ENCODE measurements around the gene KTN1.

Gene KTN1

DNA sequence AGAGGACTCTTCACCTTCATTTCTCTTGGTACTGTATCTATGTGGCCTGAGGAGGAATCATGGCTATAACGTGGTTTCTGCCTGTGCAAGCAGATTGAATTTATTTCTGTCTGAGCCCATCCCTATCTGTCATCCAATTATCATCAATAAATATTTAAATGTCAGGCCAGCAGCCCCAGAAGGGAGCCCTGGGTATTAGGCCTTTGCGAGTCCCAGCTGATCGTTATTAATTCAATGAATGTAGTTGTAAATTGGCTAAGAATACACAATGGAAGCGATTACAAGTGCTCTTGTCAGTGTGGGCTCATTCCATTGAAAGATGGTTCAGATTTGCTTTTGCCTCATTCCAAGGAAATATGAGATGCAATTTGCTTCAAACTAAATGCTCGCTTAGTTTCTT is 142.0 kb downstream of the KTN1 start:
- DNase-seq: no peak

DNA sequence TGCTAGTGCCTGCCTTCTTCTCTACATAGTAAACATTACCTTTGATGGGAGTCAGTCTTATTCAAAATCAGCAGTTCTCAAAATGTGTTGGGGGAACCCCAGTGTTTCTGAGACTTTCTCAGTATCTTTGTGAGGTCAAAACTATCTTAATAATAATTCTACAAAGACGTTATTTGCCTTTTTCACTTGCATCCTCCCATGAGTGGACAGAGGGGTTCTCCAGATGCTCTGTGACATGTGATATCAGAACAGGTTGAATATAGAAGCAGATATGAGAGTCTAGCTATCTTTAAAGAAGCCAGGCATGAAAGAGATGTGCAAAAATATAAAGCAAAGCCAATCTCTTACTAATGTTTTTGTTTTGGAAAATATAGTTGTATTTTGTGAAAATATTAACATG is 144.7 kb downstream of the KTN1 start:
- no peak for DNase-seq

DNA sequence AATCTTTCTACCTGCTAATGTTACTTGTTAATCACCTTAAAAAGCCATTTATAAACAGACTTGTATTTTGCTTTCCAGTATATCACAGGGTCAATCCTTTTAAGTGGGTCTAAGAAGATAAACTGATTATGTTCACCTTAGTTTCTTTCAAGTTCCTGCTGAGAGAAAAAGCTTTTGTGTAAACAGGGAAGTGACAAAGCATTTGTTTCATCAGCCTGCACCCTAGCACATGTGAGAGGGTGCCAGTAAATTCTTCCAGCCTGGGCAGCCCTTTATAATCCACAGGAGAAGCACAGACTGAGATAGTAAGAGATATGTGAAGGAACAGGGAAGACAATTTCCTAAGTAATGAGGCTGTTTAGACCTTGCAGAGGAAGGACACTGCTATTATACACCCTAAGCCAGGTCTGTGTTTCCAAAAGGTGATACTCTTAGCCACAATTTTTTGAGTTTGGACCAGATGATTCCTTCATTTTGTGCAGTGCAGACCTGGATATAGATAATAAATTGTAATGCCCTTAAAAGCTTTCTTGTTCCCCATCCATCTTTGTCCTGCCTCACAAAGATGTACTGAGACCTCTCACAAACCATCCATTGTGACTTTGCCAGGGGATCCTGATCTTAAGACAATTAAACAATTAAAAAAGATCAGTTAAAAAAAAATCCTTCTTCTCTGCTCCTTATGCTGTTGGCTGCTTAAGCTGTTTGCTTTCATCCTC is 150.7 kb downstream of the KTN1 start:
- DNase-seq: peak in 1 of 2 experiments; percentile 15

DNA sequence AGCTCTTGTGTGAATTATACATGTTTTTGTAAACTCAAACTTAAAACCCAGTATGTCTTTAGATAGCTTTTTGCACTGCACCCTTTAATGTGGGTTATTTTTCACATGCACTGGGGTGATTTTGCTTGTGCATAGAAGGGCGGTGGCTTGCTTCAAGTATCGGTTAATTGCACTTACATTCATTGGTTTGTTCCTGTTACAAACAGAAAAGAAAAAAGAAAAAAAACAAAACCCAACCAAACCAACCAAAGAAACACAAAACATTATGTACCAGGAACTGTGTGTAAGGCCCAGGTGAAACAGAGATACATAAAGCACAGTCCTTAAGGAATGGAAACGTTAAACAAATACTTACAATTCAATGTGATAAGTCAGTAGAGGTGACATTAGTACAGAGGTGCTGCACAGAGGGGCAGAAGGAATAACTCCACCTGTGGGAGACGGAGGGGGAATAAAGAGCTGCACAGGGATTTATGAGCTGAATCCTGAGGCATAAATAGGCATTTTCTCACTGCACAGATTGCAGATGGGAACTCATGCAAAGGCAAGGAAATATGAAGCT is 151.4 kb downstream of the KTN1 start:
- DNase-seq: no peak

DNA sequence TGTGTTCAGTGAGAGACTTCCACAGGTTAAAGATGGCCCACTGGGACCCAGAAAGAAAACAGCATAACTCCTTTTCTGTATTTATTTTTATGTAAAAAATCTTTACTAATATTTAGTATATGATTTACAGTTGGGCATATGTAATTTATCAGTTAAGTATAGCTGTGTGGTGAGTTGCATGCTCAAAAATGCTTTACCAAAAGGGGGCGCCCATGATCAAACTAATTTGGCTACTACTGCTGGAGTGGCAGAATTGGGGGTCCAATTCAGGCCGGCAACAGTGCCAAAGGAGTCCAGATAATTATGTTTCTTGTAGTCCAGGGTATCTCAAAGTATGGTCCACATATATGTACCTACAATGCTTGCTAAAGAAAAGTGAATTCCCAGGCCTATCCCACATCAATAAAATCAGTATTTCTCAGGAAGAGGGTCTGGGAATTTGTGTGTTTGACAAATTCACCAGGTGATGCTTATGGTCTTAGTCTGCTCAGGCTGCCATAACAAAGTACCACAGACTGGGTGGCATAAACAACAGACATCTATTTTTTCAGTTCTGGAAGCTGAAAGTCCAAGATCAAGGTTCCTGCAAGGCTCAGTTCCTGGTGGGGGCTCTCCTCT is 152.0 kb downstream of the KTN1 start:
- DNase-seq: peak; percentile 39 to 57

DNA sequence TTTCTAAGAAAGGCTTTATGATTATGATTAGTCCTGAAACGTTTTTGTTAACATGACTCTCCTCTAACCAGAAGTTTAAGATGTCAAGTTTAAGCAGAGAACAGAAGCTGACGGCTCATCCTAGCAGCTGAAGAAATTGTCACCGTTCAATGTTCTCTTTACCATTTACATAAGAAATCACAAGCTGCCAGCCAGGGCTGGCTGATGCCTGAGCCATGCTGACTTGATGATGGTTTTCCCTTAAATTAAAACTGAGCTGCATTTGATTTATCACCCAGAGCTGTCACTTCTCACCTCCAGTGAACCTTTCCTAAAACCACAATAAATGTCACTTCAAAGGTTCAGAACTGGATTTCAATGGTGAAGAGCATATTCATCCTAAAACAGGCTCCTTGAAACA is 153.6 kb downstream of the KTN1 start:
- no peak for DNase-seq
